Measurements from ENCODE around the gene LONP2. TPM values are rescaled to one million over a fixed set of nuclear protein-coding genes. Genes with fewer than 3 reads are reported as not detected.

The LONP2 gene
- total RNA-seq, 1 experiment from 2014 or later: 46.8 TPM

- no TSS peak for BruUV-seq (replicated peaks)
- Histone ChIP-seq H4K20me1 (ENCODE audit: insufficient read depth) (no peaks in the 10 kb centered on the region; the same call in 1 of the 2 replicates), H3K9ac (ENCODE audit: low read length) (no peak overlapping the region), H3K9me2 (ENCODE audit: insufficient read depth) (no peaks in the 10 kb centered on the region), H3K36me3 (ENCODE audit: control insufficient read depth in 1 of 2, insufficient read depth in 2 of 2, low read length in 2 of 2) (no peaks in the 10 kb centered on the region), H3K4me2 (ENCODE audit: low read length) (no peak overlapping the region), H3K27me3 (ENCODE audit: insufficient read depth, low read length) (no peaks in the 10 kb centered on the region), H3K27ac (ENCODE audit: low read depth, low read length) (no peak overlapping the region), H2AFZ (ENCODE audit: low read depth, low read length, poor library complexity, severe bottlenecking) (no peak overlapping the region), H3K4me1 (ENCODE audit: control insufficient read depth in 1 of 2, insufficient read depth in 2 of 2, low read length in 2 of 2) (no peaks in the 10 kb centered on the region), H3K4me3 (replicated peaks in 1 of 2; ENCODE audit: low read depth in 1 of 2, low read length in 2 of 2) (no peak overlapping the region), H3K79me2 (ENCODE audit: insufficient read depth, low read length) (no peaks in the 10 kb centered on the region), H3K9me3 (ENCODE audit: control insufficient read depth in 1 of 2, insufficient read depth in 1 of 2, low read depth in 1 of 2, low read length in 2 of 2) (no peaks in the 10 kb centered on the region)
- ATAC-seq: no peak
- ChIA-PET CTCF (interaction anchor here (0.9 to 1.6 kb wide), 2 partner anchors 200 to 296 kb away, joined by 3 to 6 read pairs; no protein-coding TSS in a partner anchor), POLR2A (no interaction called here), RAD21 (ENCODE audit: low non-redundant PET in 1 of 2, low total read pairs in 2 of 2, uncharacterized antibody in 2 of 2, unreplicated experiment in 2 of 2) (no interaction called here)
- intact Hi-C loops (cut with micrococcal nuclease): no loop called here
- no peak for DNase-seq (ENCODE audit: low read depth, low spot score)
- TF ChIP-seq ZBTB33 (IDR thresholded peaks at IDR 0.05; ENCODE audit: extremely low read depth, insufficient replicate concordance, low read length): no peak
- TF ChIP-seq EGR1 (IDR thresholded peaks at IDR 0.05; ENCODE audit: low read depth): no peak
- no peak for TF ChIP-seq ZNF274 (IDR thresholded peaks at IDR 0.05; ENCODE audit: low read depth, low read length)
- no peak for TF ChIP-seq MAX (IDR thresholded peaks at IDR 0.05)
- TF ChIP-seq EZH2 (IDR thresholded peaks at IDR 0.05): no peak
- no peak for TF ChIP-seq RAD21 (IDR thresholded peaks at IDR 0.05; ENCODE audit: low read depth)
- TF ChIP-seq JUND (IDR thresholded peaks at IDR 0.05): no peak
- no peak for TF ChIP-seq YY1 (IDR thresholded peaks at IDR 0.05; ENCODE audit: extremely low read depth, insufficient replicate concordance, low read depth, low read length)
- no peak for TF ChIP-seq CTCF (IDR thresholded peaks at IDR 0.05 in 2 of 3, conservative IDR thresholded peaks at IDR 0.05 in 1 of 3; ENCODE audit: borderline replicate concordance in 1 of 3, insufficient read depth in 1 of 3, low read depth in 2 of 3, low read length in 2 of 3)
- no peak for TF ChIP-seq TCF7L2 (IDR thresholded peaks at IDR 0.05; ENCODE audit: borderline replicate concordance, extremely low read depth, insufficient read depth, insufficient read length)
- no peak for TF ChIP-seq SRF (IDR thresholded peaks at IDR 0.05; ENCODE audit: low read depth)
- TF ChIP-seq SP1 (IDR thresholded peaks at IDR 0.05; ENCODE audit: low read depth): no peak
- no peak for TF ChIP-seq ATF3 (IDR thresholded peaks at IDR 0.05)
- no peak for TF ChIP-seq EZH2phosphoT487 (IDR thresholded peaks at IDR 0.05; ENCODE audit: borderline replicate concordance)
- TF ChIP-seq REST (IDR thresholded peaks at IDR 0.05; ENCODE audit: low read depth): no peak
- no peak for TF ChIP-seq ELF1 (IDR thresholded peaks at IDR 0.05; ENCODE audit: borderline replicate concordance, low read depth)
- no peak for TF ChIP-seq CBX3 (IDR thresholded peaks at IDR 0.05; ENCODE audit: low read depth)
- TF ChIP-seq FOSL1 (IDR thresholded peaks at IDR 0.05; ENCODE audit: low read depth): no peak
- TF ChIP-seq POLR2AphosphoS5 (IDR thresholded peaks at IDR 0.05; ENCODE audit: low read depth, low read length): no peak
These were observed 82.8 kb downstream of the LONP2 start for GRCh38 chr16:48326915-48327314.

All from HCT116 (cell line).